ENCODE data around the gene SMCHD1. TPM values are rescaled to one million over a fixed set of nuclear protein-coding genes. Genes with fewer than 3 reads are reported as not detected.

SMCHD1 gene
- total RNA-seq, 2 donors from 2014 or later, result 61.8 to 72.5 TPM

- no peaks in the 10 kb centered on the region for H3K36me3 Mint-ChIP-seq (ENCODE audit: low read depth)
- no peak overlapping the region for H3K27ac Mint-ChIP-seq
- peaks cover 5% of the 10 kb centered on the region for H3K9me3 ChIP-seq (ENCODE audit: control insufficient read depth, low read length)
- H3K27me3 Mint-ChIP-seq (ENCODE audit: insufficient read depth), result no peaks in the 10 kb centered on the region
- no peak overlapping the region for H3K27ac ChIP-seq (ENCODE audit: low read depth, low read length)
- H3K9me3 Mint-ChIP-seq, result peaks cover 5% of the 10 kb centered on the region
- H3K4me3 ChIP-seq (ENCODE audit: low read length), result no peak overlapping the region
- no peak overlapping the region for H3K4me3 Mint-ChIP-seq
- H3K4me1 ChIP-seq (ENCODE audit: control insufficient read depth, insufficient read depth, low read length), result no peaks in the 10 kb centered on the region
- H3K9ac ChIP-seq (ENCODE audit: extremely low read depth, low read length, poor library complexity, severe bottlenecking), result no peak overlapping the region
- no peak for TF ChIP-seq CTCF (conservative IDR thresholded peaks at IDR 0.05)
- WGBS, 2 experiments (ENCODE audit: insufficient coverage in 1 of 2, insufficient read length in 1 of 2), result 92 to 100% methylated on average over 1 to 2 of the region's 2 CpGs
- peaks cover 5% of the 10 kb centered on the region for H3K4me1 Mint-ChIP-seq
- DNase-seq, result no peak
- H3K36me3 ChIP-seq (ENCODE audit: control insufficient read depth, insufficient read depth, low read length), result no peaks in the 10 kb centered on the region
- no peaks in the 10 kb centered on the region for H3K27me3 ChIP-seq (ENCODE audit: control insufficient read depth, insufficient read depth, low read length, poor library complexity, severe bottlenecking)
Measured at GRCh38 chr18:2823966-2824365, 168.4 kb downstream of the SMCHD1 start.

DNA sequence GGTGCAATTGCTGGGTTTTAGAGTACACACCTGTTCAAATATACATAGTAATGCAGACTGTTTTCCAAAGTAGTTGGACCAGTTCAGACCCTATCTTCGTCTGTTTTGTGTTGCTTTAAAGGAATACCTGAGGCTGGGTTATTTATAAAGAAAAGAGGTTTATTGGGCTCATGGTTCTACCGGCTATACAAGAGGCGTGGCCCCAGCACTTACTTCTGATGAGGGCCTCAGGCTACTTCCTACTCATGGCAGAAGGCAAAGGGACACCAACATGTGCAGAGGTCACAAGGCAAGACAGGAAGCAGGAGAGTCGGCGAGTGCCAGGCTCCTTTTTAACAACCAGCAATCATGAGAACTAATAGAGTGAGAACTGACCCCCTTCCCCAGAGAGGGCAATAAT lies 169.3 kb downstream of the SMCHD1 start:
- Mint-ChIP-seq H3K36me3 (ENCODE audit: low read depth) (no peaks in the 10 kb centered on the region), H3K27me3 (ENCODE audit: insufficient read depth) (no peaks in the 10 kb centered on the region), H3K27ac (no peak overlapping the region), H3K9me3 (peaks cover 4% of the 10 kb centered on the region), H3K4me3 (no peak overlapping the region), H3K4me1 (peaks cover 5% of the 10 kb centered on the region)
- 91 to 100% methylated on average over 5 of the region's 5 CpGs for WGBS, 2 experiments (ENCODE audit: insufficient coverage in 1 of 2, insufficient read length in 1 of 2)
- Histone ChIP-seq H3K27ac (ENCODE audit: low read depth, low read length) (no peak overlapping the region), H3K9me3 (ENCODE audit: control insufficient read depth, low read length) (peaks cover 5% of the 10 kb centered on the region), H3K4me1 (ENCODE audit: control insufficient read depth, insufficient read depth, low read length) (no peaks in the 10 kb centered on the region), H3K4me3 (ENCODE audit: low read length) (no peak overlapping the region), H3K36me3 (ENCODE audit: control insufficient read depth, insufficient read depth, low read length) (no peaks in the 10 kb centered on the region), H3K9ac (ENCODE audit: extremely low read depth, low read length, poor library complexity, severe bottlenecking) (no peak overlapping the region), H3K27me3 (ENCODE audit: control insufficient read depth, insufficient read depth, low read length, poor library complexity, severe bottlenecking) (no peaks in the 10 kb centered on the region)
- no peak for TF ChIP-seq CTCF (conservative IDR thresholded peaks at IDR 0.05)
- DNase-seq, result no peak

- Histone ChIP-seq H3K27ac (ENCODE audit: low read depth, low read length) (no peak overlapping the region), H3K9me3 (ENCODE audit: control insufficient read depth, low read length) (peaks cover 5% of the 10 kb centered on the region), H3K36me3 (ENCODE audit: control insufficient read depth, insufficient read depth, low read length) (no peaks in the 10 kb centered on the region), H3K27me3 (ENCODE audit: control insufficient read depth, insufficient read depth, low read length, poor library complexity, severe bottlenecking) (no peaks in the 10 kb centered on the region), H3K9ac (ENCODE audit: extremely low read depth, low read length, poor library complexity, severe bottlenecking) (no peak overlapping the region), H3K4me1 (ENCODE audit: control insufficient read depth, insufficient read depth, low read length) (no peaks in the 10 kb centered on the region), H3K4me3 (ENCODE audit: low read length) (no peak overlapping the region)
- no peaks in the 10 kb centered on the region for H3K36me3 Mint-ChIP-seq (ENCODE audit: low read depth)
- 85 to 93% methylated on average over 2 to 3 of the region's 3 CpGs for WGBS, 2 experiments (ENCODE audit: insufficient coverage in 1 of 2, insufficient read length in 1 of 2)
- no peak overlapping the region for H3K27ac Mint-ChIP-seq
- no peak for DNase-seq
- no peak overlapping the region for H3K4me3 Mint-ChIP-seq
- H3K9me3 Mint-ChIP-seq, result peaks cover 4% of the 10 kb centered on the region
- peaks cover 5% of the 10 kb centered on the region for H3K4me1 Mint-ChIP-seq
- no peaks in the 10 kb centered on the region for H3K27me3 Mint-ChIP-seq (ENCODE audit: insufficient read depth)
- TF ChIP-seq CTCF (conservative IDR thresholded peaks at IDR 0.05), result no peak
Measured at GRCh38 chr18:2825613-2826175, 170.2 kb downstream of the SMCHD1 start.
